IPS DF 4.7 (cell line): ENCODE data around the gene ST8SIA2.

Experiments
- DNase-seq: peaks from one replicate; pipeline ENCODE4 v3.0.0-alpha.2; 2013; ENCODE audit warnings: low spot score; ENCODE audit errors: extremely low read depth

Gene ST8SIA2

DNA sequence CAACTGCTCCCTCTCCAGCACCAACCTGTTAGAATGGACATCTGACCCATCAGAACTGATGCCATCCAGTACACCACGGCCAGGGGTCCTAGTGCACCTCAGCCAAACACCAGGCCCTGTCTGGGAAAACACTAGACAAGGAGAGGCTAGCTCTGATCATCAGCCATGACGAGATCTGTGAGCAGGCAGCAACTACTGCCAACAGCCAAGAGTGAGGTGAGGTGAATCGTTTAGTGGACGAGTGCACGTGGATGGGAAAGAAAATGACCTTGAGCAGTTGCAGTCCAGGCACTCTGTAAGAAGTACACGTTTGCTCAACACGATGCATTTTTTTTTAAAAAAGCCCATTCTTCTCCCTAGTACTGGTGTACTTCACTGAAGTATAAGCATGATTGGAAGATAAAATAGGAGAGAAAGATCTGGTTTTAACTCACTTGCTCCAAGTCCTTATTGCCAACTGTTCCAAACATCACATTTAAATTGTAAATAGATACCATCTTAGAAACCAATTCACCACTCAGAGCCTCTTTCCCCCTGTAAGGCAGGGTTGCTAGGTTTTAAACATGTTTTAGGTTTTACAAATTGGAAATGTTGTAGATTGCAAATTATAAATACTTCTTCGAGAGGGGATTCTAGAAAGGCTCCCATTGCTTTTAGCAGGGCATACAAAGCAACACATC, 5.7 kb downstream of the ST8SIA2 start:
- DNase-seq, result no peak

DNA sequence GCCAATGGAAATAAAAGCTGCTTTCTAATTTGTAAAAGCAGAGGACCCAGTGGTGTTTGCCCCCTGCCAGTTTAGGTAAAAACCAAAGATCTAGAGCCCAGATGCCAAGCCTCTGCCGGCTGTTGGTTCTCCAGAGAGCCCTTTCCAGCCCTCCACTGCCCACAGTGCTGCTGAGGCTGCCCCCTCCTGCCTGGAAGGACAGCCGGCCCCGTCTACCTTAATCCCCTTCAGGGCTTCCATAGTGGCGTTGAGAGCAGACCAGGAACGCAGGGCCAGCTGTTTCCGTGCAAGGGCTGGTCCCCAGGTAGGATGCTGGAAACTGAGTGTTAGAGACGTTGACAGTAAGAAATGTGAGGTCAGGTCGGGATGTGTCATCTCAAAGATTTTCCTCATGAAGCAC, 6.9 kb downstream of the ST8SIA2 start:
- DNase-seq, result no peak

DNA sequence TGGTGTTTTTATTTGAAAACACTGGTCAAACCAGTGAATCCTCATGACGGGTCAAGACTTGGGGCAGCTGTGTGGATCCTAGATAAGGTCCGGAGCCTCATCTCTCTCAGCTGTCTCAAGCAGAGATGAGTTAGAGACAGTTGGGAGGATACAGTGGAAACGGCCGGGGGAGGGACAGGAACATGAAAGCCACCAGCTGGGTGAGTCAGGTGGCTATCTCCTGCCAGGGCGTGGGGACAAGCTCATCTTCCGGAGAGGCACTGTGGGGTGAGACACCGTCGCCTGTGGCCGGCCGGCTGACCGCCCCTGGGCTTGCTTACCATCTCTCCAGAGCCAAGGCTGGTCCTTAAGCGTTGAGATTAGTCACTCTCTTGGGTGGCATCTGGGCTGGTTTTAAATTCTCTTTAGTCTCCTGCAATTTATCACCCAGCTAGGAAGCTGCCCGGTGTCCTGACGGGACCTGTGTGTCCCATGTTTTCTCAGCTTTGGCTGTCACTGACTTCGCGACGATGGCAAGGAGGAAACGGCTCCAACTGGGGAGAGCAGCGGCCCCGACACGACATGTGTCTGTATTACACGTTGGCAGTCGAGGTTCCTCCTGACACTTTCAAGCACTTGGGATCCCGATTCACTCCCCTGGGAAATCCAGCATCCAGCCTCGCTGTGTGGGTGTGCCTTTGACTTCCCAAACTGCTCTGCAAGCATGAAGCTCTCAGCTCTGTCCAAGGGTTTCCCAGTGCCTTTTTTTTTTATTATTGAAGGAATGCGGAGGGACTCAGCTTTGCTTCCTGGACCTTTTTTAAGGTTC, 7.5 kb downstream of the ST8SIA2 start:
- DNase-seq, result no peak

DNA sequence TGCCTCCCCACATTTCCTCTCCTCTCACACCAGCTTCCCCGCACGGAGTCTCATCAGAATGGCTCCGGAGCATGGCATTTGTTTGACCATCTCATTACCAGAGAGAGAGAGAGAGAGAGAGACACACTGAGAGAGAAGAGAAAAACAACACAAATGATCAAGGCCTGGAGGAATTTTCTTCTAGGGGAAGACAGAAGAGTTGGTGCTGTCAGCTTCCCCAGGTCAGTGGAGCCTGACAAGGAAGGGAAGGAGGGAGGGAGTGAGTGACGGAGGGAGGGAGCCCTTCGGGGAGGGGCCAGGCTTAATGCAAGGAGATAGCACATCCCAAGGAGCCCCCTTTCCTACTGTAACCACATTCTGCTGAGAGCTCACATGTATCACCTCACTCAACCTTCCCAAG, 9.1 kb downstream of the ST8SIA2 start:
- no peak for DNase-seq

DNA sequence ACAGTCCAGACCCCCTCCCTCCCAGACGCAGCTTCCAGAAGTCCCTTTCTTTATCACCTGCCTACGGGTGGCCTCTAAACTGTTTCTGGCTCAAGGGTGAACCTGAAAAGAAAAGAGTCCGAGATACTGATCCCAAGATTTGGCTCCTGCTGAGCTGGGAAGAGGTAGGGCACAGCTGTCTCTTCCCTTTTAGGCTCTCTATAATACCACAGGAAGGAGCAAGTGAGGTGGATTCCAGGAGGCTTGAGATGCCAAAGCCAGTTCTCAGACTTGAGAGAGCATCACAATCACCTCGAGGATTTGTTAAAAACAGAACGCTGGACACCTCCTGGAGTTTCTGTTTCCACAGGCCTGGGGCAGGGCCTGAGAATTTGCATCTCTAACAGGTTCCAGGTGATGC, 12.3 kb downstream of the ST8SIA2 start:
- no peak for DNase-seq

DNA sequence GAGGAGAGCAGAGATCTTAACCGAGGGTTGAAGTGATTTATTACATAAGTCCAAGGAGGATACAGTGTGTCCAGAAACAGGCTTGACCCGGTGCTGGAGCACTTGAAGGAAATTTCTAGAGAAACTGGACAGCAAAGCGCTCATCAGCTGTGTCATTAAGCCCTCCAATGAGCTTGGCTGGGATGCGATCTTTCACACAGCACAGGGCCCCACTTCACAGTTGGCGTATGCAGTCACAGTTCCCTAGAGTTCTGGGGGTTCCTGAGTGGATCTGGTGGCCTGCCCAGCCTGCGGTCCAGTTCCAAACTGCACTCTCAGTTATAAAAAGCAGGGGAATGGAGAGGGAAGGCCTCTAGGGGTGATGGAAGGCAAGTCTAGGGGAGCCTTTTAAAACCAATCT, 13.6 kb downstream of the ST8SIA2 start:
- DNase-seq, result no peak

DNA sequence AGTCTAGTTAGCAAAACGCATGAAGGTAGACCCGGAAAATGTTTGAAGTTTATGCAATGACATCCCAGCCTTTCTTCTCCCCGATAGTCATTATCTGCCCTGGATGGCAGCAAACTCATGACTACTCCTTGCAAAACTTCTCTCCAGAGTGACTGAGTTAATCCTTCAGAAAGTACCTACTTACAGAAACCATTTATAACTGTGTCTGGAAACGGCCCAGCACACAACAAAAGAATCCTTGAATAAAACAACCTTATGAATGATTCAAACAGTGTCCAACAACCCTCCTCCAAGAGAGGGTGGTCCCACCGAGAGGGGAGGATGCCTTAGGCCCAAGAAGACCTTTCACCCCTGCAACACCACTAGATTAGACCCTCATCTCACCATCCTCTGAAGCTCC, 14.2 kb downstream of the ST8SIA2 start:
- no peak for DNase-seq

DNA sequence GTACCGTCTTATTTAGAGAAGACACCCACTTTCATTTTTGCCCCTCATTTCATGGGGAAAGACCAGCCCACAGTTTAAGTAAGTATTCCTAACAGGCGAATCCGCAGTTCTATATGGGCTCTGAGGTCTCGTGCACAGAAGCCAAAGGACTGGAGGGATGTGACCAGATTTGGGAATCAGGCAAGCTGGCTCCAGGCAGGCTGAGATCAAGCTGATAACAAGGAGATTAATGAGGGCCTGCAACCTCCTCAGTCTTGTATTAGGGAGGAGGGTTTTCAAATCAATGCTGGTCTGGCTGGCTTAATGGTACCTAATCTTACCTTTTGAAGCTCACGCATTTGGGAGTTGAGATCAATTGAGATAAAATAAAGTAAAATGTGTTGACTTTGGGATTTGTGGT, 15.3 kb downstream of the ST8SIA2 start:
- no peak for DNase-seq

DNA sequence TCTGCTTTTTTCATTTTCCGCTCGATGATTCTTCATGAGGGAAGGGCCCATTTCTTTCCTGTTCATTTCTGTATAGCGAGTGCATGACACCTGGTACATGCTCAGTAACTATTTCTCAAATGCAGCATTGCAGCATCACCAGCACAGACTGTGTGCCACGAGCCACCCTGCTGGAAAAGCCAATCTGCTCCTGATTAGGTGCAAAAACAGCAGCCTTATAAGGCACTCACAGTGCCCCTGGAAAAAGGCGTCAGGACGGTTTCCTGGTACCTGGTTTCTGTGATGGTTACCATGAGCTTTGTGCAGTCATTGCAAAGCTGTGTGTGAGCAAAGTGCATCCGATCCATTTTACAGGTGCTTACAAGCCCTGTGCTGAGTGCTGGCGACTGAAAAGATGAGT, 15.8 kb downstream of the ST8SIA2 start:
- no peak for DNase-seq

DNA sequence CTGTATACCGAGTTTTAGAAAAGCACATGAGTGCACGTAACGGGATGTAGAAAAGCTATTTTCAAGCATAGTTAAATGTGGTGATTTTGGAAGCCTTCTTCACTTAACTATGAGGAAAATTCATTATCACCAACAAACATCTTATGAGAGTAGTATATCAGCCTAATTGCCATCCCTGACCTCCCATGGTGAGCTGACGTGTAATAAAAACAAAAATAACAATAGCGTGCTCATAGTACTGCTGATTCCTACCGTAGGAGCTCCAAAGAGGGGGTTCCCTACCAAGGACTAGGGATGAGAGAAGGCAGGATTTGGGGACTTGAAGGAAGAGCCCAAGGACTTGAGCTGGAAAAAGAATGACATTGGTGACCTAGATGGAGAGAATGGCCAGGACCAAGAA, 16.9 kb downstream of the ST8SIA2 start:
- DNase-seq, result no peak

DNA sequence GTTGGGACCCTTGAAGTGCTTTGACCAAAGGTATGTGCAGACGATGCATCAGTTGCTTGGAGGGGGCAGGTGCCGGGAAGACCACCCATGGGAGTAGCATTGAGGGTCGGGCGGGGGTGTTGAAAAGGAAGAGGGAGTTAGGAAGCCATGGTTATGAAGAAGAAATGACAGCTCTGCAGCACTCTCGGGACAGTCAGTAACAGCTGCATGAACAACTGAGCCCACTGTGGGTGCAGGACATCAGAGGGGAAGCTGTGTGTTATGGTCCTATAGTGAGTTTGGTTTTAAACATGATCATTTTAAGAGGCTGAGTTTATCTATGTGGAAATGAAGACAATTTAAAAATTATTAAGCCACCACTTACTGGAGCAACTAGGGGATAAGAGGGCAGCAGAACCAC, 17.6 kb downstream of the ST8SIA2 start:
- DNase-seq, result no peak

DNA sequence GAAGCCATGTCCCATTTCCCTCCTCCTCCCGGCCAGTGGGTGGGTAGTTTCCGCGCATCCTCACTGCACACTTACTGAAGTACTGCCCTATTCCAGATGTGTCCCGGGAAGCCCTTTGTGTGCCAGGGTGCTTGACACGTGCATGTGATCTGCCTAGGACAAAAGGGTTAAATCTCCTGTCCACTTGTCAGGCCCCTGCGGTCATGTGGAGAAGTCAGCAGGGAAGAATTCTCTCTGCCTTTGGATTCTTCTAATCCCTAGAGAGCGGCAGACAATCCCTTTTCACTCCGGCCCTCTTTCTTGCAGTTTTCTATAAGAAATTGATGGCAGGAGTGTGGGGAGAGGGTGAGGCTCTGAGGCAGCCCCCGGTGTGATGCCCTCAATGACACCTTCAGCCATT, 19.8 kb downstream of the ST8SIA2 start:
- DNase-seq, result no peak

DNA sequence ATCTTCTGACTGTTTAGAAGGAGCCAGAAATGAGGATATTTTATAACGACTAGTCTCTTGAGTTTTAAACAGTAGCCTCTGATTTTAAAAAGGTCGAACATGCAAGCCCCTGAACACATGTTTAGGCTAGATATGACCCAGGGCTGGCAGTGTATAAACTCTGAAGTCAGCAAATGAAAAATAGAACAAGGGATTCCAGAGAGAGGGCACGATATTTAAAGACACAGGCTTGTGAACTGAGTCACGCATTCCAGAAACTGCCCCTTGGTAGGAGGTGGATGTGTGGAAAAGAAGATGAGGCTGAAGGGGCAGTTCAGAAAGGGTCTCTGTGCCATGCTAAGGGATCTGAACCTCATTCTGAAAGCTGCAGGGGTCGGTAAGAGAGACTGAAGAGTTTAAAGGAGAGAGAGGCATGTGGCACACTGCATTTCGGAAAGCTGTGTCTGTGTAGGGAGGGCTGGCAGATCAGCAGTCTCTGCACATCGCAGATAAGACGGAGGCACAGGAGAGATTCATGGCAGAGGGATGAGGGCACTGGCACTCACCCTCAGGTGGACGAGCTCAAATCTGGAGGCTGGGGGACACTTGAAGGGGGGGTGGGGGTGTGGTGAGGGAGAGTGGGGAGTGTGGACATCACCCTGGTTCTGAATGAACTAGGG, 22.1 kb downstream of the ST8SIA2 start:
- DNase-seq, result no peak

DNA sequence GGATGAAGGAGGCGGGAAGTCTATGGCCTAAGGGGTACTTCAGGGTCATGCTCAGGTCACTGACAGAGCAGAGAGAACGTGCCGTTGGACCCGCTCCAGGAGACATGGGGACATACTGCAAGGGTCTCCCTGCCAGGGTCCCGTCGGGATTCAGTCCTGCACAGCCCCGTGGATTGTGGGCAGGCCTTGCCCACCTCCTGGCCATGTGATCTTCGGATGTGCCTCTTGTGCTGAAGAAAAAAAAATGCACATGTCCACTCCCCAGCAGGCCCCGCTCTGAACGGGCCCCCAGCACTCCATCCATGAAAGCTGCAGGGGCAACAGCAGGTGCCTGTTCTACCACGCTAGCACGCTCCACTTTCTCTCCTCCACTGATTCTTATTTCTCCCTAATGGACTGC, 22.9 kb downstream of the ST8SIA2 start:
- no peak for DNase-seq

DNA sequence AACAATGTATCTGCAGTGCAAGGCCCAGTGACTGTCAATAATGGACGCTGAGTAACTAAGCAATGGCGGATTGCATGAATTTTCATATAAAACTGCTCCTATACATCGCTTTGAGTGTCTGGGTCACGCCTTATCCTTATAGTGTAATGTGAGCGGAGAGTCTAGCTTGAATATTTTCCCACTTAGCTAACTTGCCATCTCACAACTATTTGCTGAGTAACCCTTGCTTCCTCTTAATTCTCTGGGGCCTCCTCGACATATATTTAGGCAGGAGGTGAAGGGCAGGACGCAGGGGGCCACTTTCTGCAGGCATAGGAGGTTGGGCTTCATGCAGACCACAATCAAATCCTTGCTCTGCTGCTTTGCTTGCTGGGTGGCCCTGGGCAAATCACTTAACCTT, 24.0 kb downstream of the ST8SIA2 start:
- DNase-seq, result no peak

DNA sequence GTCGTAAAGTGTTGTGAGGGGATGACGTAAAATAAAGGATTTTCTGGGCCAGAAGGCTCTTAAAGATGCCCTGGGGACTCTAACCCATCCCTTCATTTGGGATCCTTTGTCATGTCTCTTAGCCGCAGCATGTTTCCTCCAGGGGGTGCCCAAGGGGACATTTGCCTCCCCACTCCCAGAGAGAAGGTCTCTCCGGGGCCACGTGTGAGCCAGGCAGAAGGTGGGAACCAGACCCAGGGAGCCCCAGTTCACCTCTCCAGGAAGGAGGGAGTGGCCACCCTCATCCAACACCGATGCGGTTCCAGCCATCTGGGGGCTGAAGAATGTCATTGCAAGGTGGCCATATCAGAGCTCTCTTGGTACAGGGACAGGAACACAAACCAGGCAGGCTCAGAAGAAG, 25.2 kb downstream of the ST8SIA2 start:
- DNase-seq, result no peak

DNA sequence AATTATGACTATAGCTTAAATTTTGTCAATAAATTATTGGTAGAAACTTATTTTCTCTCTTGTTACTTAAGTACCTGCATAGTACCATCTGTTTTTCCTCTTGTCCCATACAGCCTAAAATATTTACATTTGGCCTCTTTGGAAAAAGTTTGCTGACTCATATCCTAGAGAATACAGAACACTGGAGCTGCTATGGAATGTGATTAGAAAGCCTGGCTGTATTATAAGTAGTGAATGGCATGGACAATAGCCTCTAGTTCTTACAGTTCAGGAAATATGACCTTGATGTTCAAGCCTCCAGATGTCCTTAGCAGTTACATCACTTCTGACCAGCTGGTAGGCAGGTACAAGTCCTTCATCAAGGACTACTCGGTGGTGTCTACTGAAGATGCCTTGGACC, 28.3 kb downstream of the ST8SIA2 start:
- DNase-seq, result no peak

DNA sequence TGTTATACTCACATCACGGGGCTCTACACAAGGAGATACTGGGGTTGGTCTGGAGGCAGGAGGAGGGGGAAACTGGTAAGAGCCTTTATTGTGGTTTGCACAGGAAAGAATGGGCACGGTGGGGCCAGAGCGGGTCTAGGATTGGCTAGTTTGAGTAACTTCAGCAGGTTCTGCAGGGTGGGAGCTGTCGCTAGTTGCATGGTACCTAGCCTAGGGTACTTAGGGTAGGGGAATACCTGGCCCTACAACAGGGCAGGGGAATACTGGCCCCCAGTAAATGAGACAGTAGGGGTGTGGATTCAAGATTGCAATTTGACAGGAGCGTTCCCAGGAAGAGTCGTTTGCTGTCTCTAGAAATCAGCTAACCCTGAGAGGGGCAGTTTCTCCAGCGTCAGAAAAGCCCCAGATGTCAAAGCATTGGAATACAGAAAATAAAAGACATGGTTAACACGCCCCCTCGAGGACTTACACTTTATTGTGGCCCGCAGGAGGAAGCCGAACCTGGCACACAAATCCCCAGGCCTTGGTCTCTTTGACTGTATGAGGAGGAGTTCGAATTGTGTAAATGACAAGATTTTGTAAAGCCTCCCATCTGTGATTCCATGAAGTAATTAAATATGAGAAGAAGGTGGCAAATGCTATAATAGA, 32.0 kb downstream of the ST8SIA2 start:
- peak; percentile 22 for DNase-seq

DNA sequence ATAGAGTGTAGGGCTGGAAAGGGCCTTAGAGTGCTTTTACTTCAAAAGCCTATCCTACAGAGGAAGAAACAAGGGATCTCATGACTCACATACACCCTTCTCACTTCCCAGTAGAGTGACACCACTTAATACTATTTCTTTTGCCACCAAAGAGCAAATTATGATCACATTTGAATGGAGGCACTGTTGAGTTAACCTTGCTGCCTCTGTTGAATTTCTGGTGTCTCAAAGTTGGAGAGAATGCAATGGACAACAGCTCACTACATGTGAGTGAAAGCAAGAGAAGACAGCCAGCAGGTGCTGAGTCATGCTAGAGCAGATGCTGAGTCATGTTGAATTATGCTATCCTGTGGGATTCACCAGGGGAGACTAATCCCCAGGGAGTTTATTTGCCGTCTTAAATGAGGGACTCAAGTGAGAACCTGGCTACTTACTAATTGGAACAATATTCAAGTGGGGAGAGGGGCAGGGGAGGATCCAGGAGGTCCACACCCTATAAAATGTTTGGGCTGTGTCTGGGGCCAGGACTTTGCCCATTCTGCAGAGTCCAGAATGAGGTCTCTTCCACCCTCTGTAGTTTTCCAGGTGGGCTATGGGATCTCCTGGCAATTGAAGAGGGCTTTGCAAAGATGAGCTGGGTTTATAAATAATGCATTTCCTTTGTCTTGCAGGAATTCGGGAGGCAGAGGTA, 35.8 kb downstream of the ST8SIA2 start:
- DNase-seq, result no peak

DNA sequence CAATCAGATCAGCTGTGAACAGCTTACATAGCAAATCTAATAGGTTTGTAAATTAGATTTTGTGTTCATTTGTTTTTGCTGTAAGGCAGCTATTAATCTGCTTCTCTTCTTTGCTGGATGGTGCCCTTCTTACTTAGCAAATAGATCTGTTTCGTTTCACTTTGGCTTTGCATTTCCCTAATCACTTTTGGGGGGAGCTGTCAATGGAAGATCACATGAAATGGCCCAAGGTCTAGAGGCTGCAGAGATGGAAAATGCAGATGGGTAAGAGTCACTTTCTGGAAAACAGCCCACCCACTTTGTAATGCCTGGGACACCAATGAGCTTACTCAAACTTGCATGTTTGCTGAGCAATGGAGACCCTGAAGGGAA, 36.4 kb downstream of the ST8SIA2 start:
- DNase-seq, result no peak

DNA sequence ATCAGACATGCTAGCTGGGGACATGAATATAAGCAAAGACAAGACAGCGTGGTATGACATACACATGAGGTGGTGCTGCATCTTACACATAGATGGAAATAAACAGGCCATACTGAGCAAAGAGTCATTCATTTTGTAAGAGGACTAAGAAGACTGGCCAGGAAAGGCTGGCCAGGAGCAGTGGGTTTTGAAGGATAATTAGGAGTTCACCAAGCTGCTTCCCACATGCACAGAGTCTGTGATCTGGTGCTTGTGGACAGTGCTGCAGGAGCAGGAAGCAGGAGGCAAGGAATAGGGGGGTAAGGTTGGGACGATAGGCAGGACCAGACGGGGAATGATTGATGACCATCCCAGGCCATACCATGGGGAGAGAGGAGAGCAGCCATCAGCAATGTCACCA, 41.5 kb downstream of the ST8SIA2 start:
- no peak for DNase-seq

DNA sequence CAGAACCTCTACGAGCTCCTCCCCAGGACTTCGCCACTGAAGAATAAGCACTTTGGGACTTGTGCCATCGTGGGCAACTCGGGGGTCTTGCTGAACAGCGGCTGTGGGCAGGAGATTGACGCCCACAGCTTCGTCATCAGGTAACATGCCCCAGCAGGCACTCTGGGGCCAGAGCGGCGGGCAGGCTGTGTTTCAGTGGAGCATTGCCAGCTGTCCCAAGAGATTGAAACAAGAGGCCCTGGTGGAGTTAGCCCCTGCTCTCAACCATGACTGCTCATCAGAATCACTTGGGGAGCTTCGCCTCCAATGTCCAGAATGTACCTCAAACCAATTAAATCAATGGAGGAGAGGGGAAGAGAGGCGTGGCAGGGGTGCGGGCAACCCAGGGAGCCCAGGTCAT, 44.8 kb downstream of the ST8SIA2 start:
- DNase-seq, result no peak
